Mesenchymal stem cell (in vitro differentiated cells and primary cell): Measurements from ENCODE around the gene NARF.

Source experiments
- DNase-seq: peaks from one replicate; pipeline ENCODE4 v3.0.0-alpha.2; 2013
- H2AFZ ChIP-seq: one replicate; pipeline ENCODE4 v1.6.1; 2013; ENCODE audit warnings: low read depth, mild to moderate bottlenecking, control low read depth, inconsistent platforms, low read length, moderate library complexity
- H2AK5ac ChIP-seq: 2 replicates; pipeline ENCODE4 v1.6.1; 2013; ENCODE audit warnings: low read length, moderate library complexity, mild to moderate bottlenecking, inconsistent platforms; ENCODE audit not compliant: severe bottlenecking
- H2BK120ac ChIP-seq: one replicate; pipeline ENCODE4 v1.6.1; 2013; ENCODE audit warnings: low read depth, mild to moderate bottlenecking, inconsistent platforms, low read length, moderate library complexity
- H2BK12ac ChIP-seq, 2 experiments: one replicate each; pipeline ENCODE4 v1.6.1; 2013; ENCODE audit warnings: inconsistent platforms in 2 of 2, low read length in 2 of 2, mild to moderate bottlenecking in 2 of 2, moderate library complexity in 2 of 2, control low read depth in 1 of 2
- H2BK15ac ChIP-seq: one replicate; pipeline ENCODE4 v1.6.1; 2013; ENCODE audit warnings: mild to moderate bottlenecking, low read depth, inconsistent platforms; ENCODE audit not compliant: poor library complexity, severe bottlenecking
- H2BK5ac ChIP-seq: 2 replicates; pipeline ENCODE4 v1.6.1; 2013; ENCODE audit warnings: low read depth, mild to moderate bottlenecking, low read length, control low read depth, inconsistent platforms; ENCODE audit not compliant: poor library complexity, severe bottlenecking
- H3K14ac ChIP-seq, 2 experiments: one replicate each; pipeline ENCODE4 v1.6.1; 2013; ENCODE audit warnings: inconsistent platforms in 2 of 2, low read length in 2 of 2, control low read depth in 1 of 2, mild to moderate bottlenecking in 1 of 2, moderate library complexity in 1 of 2
- H3K18ac ChIP-seq, 2 experiments: one replicate each; pipeline ENCODE4 v1.6.1; 2013; ENCODE audit warnings: inconsistent platforms in 2 of 2, low read length in 2 of 2, control low read depth in 1 of 2, low read depth in 1 of 2, mild to moderate bottlenecking in 1 of 2
- H3K23ac ChIP-seq, 2 experiments: one replicate each; pipeline ENCODE4 v1.6.1; 2013; ENCODE audit warnings: inconsistent platforms in 2 of 2, low read length in 2 of 2, mild to moderate bottlenecking in 2 of 2, moderate library complexity in 2 of 2, control low read depth in 1 of 2
- H3K27ac ChIP-seq: 2 replicates; pipeline ENCODE4 v1.5.1; 2013; ENCODE audit warnings: mild to moderate bottlenecking, moderate library complexity, low read length, control low read depth, inconsistent platforms; ENCODE audit not compliant: poor library complexity, severe bottlenecking
- H3K27me3 ChIP-seq, 2 experiments: 2 replicates each; pipeline versions ENCODE4 v1.6.1 to v1.7.0; 2013; ENCODE audit warnings: low read length in 2 of 2, mild to moderate bottlenecking in 2 of 2, moderate library complexity in 2 of 2, control low read depth in 1 of 2, inconsistent platforms in 1 of 2; ENCODE audit not compliant: control insufficient read depth in 1 of 2, insufficient read depth in 1 of 2
- H3K36me3 ChIP-seq, 2 experiments: 2 replicates each; pipeline versions ENCODE4 v1.6.1 to v1.7.0; 2013; ENCODE audit warnings: low read length in 2 of 2, control low read depth in 1 of 2, inconsistent platforms in 1 of 2, low read depth in 1 of 2, mild to moderate bottlenecking in 1 of 2; ENCODE audit not compliant: insufficient read depth in 2 of 2, control insufficient read depth in 1 of 2
- H3K4ac ChIP-seq, 2 experiments: one replicate each; pipeline ENCODE4 v1.6.1; 2013; ENCODE audit warnings: inconsistent platforms in 2 of 2, low read length in 2 of 2, mild to moderate bottlenecking in 2 of 2, moderate library complexity in 2 of 2, control low read depth in 1 of 2, low read depth in 1 of 2
- H3K4me1 ChIP-seq: 2 replicates; pipeline ENCODE4 v1.6.1; 2013; ENCODE audit warnings: low read depth, low read length, control low read depth; ENCODE audit not compliant: control insufficient read depth, insufficient read depth
- H3K4me2 ChIP-seq: 2 replicates; pipeline ENCODE4 v1.6.1; 2013; ENCODE audit warnings: low read length, mild to moderate bottlenecking, inconsistent platforms; ENCODE audit not compliant: poor library complexity, severe bottlenecking
- H3K4me3 ChIP-seq, 2 experiments: 2 replicates each; pipeline versions ENCODE4 v1.5.1 to v1.7.0; 2013; ENCODE audit warnings: low read length in 2 of 2, mild to moderate bottlenecking in 2 of 2, control low read depth in 1 of 2, low read depth in 1 of 2; ENCODE audit not compliant: insufficient read depth in 1 of 2
- H3K79me1 ChIP-seq: replicated peaks from 2 replicates; pipeline ENCODE4 v1.6.1; 2013; ENCODE audit warnings: mild to moderate bottlenecking, control low read depth, low read length, inconsistent platforms; ENCODE audit not compliant: poor library complexity, severe bottlenecking
- H3K9ac ChIP-seq: 2 replicates; pipeline ENCODE4 v1.7.0; 2013; ENCODE audit warnings: mild to moderate bottlenecking, low read length, moderate library complexity
- H3K9me3 ChIP-seq: 2 replicates; pipeline ENCODE4 v1.7.0; 2013; ENCODE audit warnings: mild to moderate bottlenecking, low read length; ENCODE audit not compliant: control insufficient read depth
- H4K8ac ChIP-seq: one replicate; pipeline ENCODE4 v1.6.1; 2013; ENCODE audit warnings: inconsistent platforms, mild to moderate bottlenecking, low read length, moderate library complexity
- H4K91ac ChIP-seq: one replicate; pipeline ENCODE4 v1.6.1; 2013; ENCODE audit warnings: mild to moderate bottlenecking, low read length, inconsistent platforms
- WGBS: methylation state at CpG from one replicate; pipeline ENCODE4 v1.1.7; 2013; ENCODE audit warnings: mixed read lengths; 5-methylcytosine and 5-hydroxymethylcytosine counted together

NARF gene

GRCh38 chr17:82528484-82529265 lies 70.1 kb downstream of the NARF start:
- H2BK12ac ChIP-seq: no peak overlapping the region
- H3K4me3 ChIP-seq: peak overlapping the region in 1 of 2 experiments; percentile 51
- no peak overlapping the region for H2BK15ac ChIP-seq
- peak overlapping the region in 1 of 2 experiments; percentile 85 for H3K23ac ChIP-seq
- no peak overlapping the region for H3K18ac ChIP-seq
- WGBS: 92% methylated on average over 11 of the region's 17 CpGs
- H4K8ac ChIP-seq: peak overlapping the region; percentile 55
- no peaks in the 10 kb centered on the region for H3K27me3 ChIP-seq
- H3K14ac ChIP-seq: no peak overlapping the region
- H3K27ac ChIP-seq: no peak overlapping the region
- no peak overlapping the region for H2AK5ac ChIP-seq
- H3K36me3 ChIP-seq: no peaks in the 10 kb centered on the region
- peaks cover 22% of the 10 kb centered on the region for H3K4me1 ChIP-seq
- no peaks in the 10 kb centered on the region for H3K9me3 ChIP-seq
- no peaks in the 10 kb centered on the region for H3K79me1 ChIP-seq
- DNase-seq: peak; percentile 29
- no peak overlapping the region for H2BK120ac ChIP-seq
- no peak overlapping the region for H2BK5ac ChIP-seq
- H3K4ac ChIP-seq: no peak overlapping the region
- H3K4me2 ChIP-seq: no peak overlapping the region
- H4K91ac ChIP-seq: no peak overlapping the region
- peak overlapping the region; percentile 76 for H3K9ac ChIP-seq
- no peak overlapping the region for H2AFZ ChIP-seq

GRCh38 chr17:82529914-82530300 lies 71.4 kb downstream of the NARF start:
- Histone ChIP-seq H3K4me1 (peaks cover 23% of the 10 kb centered on the region), H3K9ac (no peak overlapping the region), H3K4me2 (no peak overlapping the region), H3K14ac (no peak overlapping the region), H3K4ac (no peak overlapping the region), H3K18ac (no peak overlapping the region), H3K23ac (no peak overlapping the region), H2BK15ac (no peak overlapping the region), H3K79me1 (no peaks in the 10 kb centered on the region), H3K9me3 (no peaks in the 10 kb centered on the region), H2AFZ (no peak overlapping the region), H4K91ac (no peak overlapping the region), H3K27me3 (no peaks in the 10 kb centered on the region), H2BK12ac (no peak overlapping the region), H2BK120ac (no peak overlapping the region), H2BK5ac (no peak overlapping the region), H3K27ac (no peak overlapping the region), H2AK5ac (no peak overlapping the region), H3K36me3 (no peaks in the 10 kb centered on the region), H4K8ac (no peak overlapping the region), H3K4me3 (no peak overlapping the region)
- WGBS: 95% methylated on average over 9 of the region's 9 CpGs
- DNase-seq: no peak

GRCh38 chr17:82531431-82531881 lies 72.9 kb downstream of the NARF start:
- H3K4me1 ChIP-seq: peaks cover 29% of the 10 kb centered on the region
- H3K4me3 ChIP-seq: no peak overlapping the region
- H3K27ac ChIP-seq: peak overlapping the region; percentile 72
- no peaks in the 10 kb centered on the region for H3K27me3 ChIP-seq
- peak overlapping the region; percentile 61 for H4K8ac ChIP-seq
- no peak overlapping the region for H3K9ac ChIP-seq
- H2BK5ac ChIP-seq: no peak overlapping the region
- H3K4ac ChIP-seq: no peak overlapping the region
- H3K9me3 ChIP-seq: no peaks in the 10 kb centered on the region
- peak overlapping the region; percentile 50 for H3K4me2 ChIP-seq
- H2AK5ac ChIP-seq: no peak overlapping the region
- H3K36me3 ChIP-seq: no peaks in the 10 kb centered on the region
- H3K23ac ChIP-seq: no peak overlapping the region
- H2BK12ac ChIP-seq: no peak overlapping the region
- H2BK15ac ChIP-seq: no peak overlapping the region
- H4K91ac ChIP-seq: peak overlapping the region; percentile 65
- H2BK120ac ChIP-seq: no peak overlapping the region
- DNase-seq: peak; percentile 94
- H2AFZ ChIP-seq: no peak overlapping the region
- peak overlapping the region in 1 of 2 experiments; percentile 80 for H3K14ac ChIP-seq
- 26% methylated on average over 5 of the region's 7 CpGs for WGBS
- peak overlapping the region; percentile 48 to 88 for H3K18ac ChIP-seq
- no peaks in the 10 kb centered on the region for H3K79me1 ChIP-seq

- Histone ChIP-seq H3K79me1 (no peaks in the 10 kb centered on the region), H3K27me3 (no peaks in the 10 kb centered on the region), H3K9ac (no peak overlapping the region), H4K8ac (peak overlapping the region; percentile 47), H2BK120ac (no peak overlapping the region), H3K4ac (no peak overlapping the region), H2AK5ac (no peak overlapping the region), H3K9me3 (no peaks in the 10 kb centered on the region), H2AFZ (no peak overlapping the region), H4K91ac (no peak overlapping the region), H3K4me2 (no peak overlapping the region), H2BK5ac (no peak overlapping the region), H3K18ac (no peak overlapping the region), H3K4me3 (no peak overlapping the region), H3K14ac (no peak overlapping the region), H3K4me1 (peaks cover 39% of the 10 kb centered on the region), H3K36me3 (peaks cover 0 to 6% of the 10 kb centered on the region in 2 experiments), H3K27ac (no peak overlapping the region), H2BK12ac (no peak overlapping the region), H3K23ac (no peak overlapping the region), H2BK15ac (no peak overlapping the region)
- DNase-seq: no peak
- 86% methylated on average over 5 of the region's 7 CpGs for WGBS
These were observed 75.9 kb downstream of the NARF start for GRCh38 chr17:82534401-82534812.
